SH-SY5Y (cell line): Measurements from ENCODE around the gene CAB39.

ENCODE experiments used
- GATA2 ChIP-seq: IDR thresholded peaks from 2 replicates; pipeline ENCODE4 v1.6.1; 2011; ENCODE audit warnings: mild to moderate bottlenecking, low read depth, low read length
- GATA3 ChIP-seq: IDR thresholded peaks from 2 replicates; pipeline ENCODE4 v1.6.1; 2011; ENCODE audit warnings: low read depth, mild to moderate bottlenecking, low read length, moderate library complexity

GRCh38 chr2:230665263-230665691 lies 47.4 kb upstream of the CAB39 start:
- TF ChIP-seq GATA2 (no peak), GATA3 (no peak)
